Neural cell (in vitro differentiated cells): Measurements from ENCODE around the gene HSPBAP1.

Experiments used
- CTCF ChIP-seq: fragments of 450-650 bp; IDR thresholded peaks from 2 replicates; pipeline ENCODE4 v1.5.1; 2014; ENCODE audit warnings: antibody characterized with exemption, mild to moderate bottlenecking, moderate library complexity; ENCODE audit not compliant: poor library complexity, severe bottlenecking
- EP300 ChIP-seq: fragments of 450-650 bp; conservative IDR thresholded peaks from 2 replicates; pipeline ENCODE4 v1.6.1; 2014; ENCODE audit warnings: antibody characterized with exemption, mild to moderate bottlenecking, moderate library complexity; ENCODE audit not compliant: poor library complexity, severe bottlenecking
- EZH2 ChIP-seq: fragments of 200-600, 300-800 bp; shearing (Covaris generic), sonication (generic); IDR thresholded peaks from 2 replicates; pipeline ENCODE4 v1.6.1; 2014; ENCODE audit warnings: antibody characterized with exemption, low read length, borderline replicate concordance, mild to moderate bottlenecking; ENCODE audit not compliant: insufficient read depth, poor library complexity, severe bottlenecking
- MXI1 ChIP-seq: fragments of 450-650 bp; conservative IDR thresholded peaks from 2 replicates; pipeline ENCODE4 v1.6.1; 2014; ENCODE audit warnings: antibody characterized with exemption, mild to moderate bottlenecking; ENCODE audit not compliant: poor library complexity, severe bottlenecking
- POLR2AphosphoS5 ChIP-seq: IDR thresholded peaks from 2 replicates; pipeline ENCODE4 v1.6.1; 2012
- RAD21 ChIP-seq: fragments of 450-650 bp; conservative IDR thresholded peaks from 2 replicates; pipeline ENCODE4 v1.6.1; 2014; ENCODE audit warnings: antibody characterized with exemption, mild to moderate bottlenecking, moderate library complexity
- REST ChIP-seq: IDR thresholded peaks from 2 replicates; pipeline ENCODE4 v1.6.1; 2012; ENCODE audit warnings: borderline replicate concordance
- TAF1 ChIP-seq: IDR thresholded peaks from 2 replicates; pipeline ENCODE4 v1.6.1; 2012; ENCODE audit warnings: low read depth

- TF ChIP-seq CTCF = no peak
- no peak for TF ChIP-seq EZH2
- TF ChIP-seq POLR2AphosphoS5 = no peak
- no peak for TF ChIP-seq REST
- TF ChIP-seq MXI1 = no peak
- no peak for TF ChIP-seq RAD21
- TF ChIP-seq TAF1 = no peak
- TF ChIP-seq EP300 = no peak
Measured at GRCh38 chr3:122784436-122784835, 9.2 kb downstream of the HSPBAP1 start.
